HS-5 (cell line): ENCODE measurements around the gene FBXO17.
"Not testable (repeated sequence)": the region's sequence is repeated elsewhere in the genome, so short reads cannot be mapped to it uniquely, and the experiment has no call there.

Experiments
- DNase-seq: peaks from one replicate; pipeline ENCODE4 v3.0.0-alpha.2; 2012; ENCODE audit warnings: low read depth

FBXO17 gene

GRCh38 chr19:38942471-38943181 lies 32.9 kb downstream of the FBXO17 start:
- no peak for DNase-seq

DNA sequence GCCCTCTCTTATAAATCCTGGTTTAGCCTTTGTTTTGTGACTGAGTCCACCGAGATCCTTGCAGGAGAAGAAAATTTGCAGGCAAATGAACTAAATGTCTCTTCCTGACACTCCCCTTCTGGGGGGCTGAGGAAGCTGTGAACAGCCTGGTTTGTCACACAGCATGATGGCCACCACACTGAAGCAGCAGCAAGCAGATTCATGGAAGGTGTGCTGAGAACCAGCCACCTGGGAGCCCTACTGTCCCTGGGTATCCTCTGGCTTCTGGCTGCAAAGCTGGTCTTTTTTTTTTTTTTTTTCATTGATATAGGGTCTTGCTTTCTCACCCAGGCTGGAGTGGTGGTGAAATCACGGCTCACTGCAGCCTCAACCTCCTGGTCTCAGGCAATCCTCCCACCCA lies 33.6 kb downstream of the FBXO17 start:
- no peak for DNase-seq

- not testable (repeated sequence) for DNase-seq
These were observed 34.1 kb downstream of the FBXO17 start for GRCh38 chr19:38941466-38941865.

DNA sequence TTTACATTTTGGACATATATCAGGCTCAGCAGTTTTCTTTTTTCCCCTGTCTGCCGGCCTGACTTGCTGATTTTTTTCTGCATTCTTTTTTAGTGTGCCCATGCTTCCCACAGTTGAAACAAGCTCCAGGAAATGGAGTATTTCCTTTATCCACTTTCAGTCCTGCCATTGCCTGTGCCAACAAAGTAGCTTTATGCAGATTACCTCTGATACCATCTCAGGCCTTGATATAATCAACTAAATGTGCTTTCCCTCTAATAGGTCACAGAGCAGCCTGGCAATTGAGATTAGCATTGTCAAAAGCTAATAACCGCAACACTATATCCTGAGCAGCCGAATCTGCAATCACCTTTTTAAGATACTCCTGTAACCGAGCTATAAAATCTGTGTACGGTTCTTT lies 35.6 kb downstream of the FBXO17 start:
- no peak for DNase-seq

DNA sequence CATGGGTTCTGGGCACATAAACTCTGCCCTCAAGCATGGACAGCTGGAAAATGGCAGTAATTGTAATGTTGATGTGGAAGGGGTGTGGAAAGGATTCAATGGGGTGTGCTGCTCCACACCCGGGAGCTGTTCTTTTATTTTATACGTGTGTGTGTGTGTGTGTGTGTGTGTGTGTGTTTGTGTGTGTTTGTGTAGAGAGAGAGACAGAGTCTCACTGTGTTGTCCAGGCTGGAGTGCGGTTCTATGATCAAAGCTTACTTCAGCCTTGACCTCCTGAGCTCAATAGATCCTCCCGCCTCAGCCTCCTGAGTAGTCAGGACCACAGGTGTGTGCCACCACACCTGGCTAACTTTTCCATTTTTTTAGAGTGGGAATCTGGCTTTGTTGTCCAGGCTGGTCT lies 42.0 kb downstream of the FBXO17 start:
- DNase-seq: no peak

- no peak for DNase-seq
These were observed 42.9 kb downstream of the FBXO17 start for GRCh38 chr19:38932425-38933179.

GRCh38 chr19:38931521-38931793 lies 44.1 kb downstream of the FBXO17 start:
- no peak for DNase-seq

GRCh38 chr19:38930776-38931520 lies 44.6 kb downstream of the FBXO17 start, which contains the start of gene MRPS12:
MRPS12 (plus strand) TSS chr19:38930944; CDS start chr19:38931295, 351 bp downstream.
- peak; percentile 97 for DNase-seq

GRCh38 chr19:38929929-38930775 lies 45.4 kb downstream of the FBXO17 start, which contains the start of gene SARS2:
SARS2 (minus strand) TSS chr19:38930763; CDS start chr19:38930736, 27 bp downstream.
- DNase-seq: peak; percentile 79

GRCh38 chr19:38928391-38929001 lies 47.0 kb downstream of the FBXO17 start:
- DNase-seq: no peak

DNA sequence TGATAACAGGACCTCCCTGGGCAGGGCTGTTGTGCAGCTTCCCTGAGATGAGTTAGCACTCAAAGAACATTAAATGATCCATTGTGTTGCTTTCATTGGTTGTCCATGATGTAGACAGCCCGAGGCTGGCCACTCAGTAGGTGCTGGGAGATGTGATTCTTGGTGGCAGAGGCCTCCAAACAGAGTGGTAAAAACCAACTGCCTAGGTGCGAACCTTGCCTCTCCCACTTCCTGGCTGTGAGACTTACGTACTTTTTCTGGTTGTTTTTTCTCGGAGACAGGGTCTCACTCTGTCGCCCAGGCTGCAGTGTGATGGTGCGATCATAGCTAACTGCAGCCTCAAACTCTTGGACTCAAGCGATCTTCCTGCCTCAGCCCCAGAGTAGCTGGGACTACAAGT lies 51.2 kb downstream of the FBXO17 start:
- DNase-seq: no peak

- no peak for DNase-seq
These were observed 53.1 kb downstream of the FBXO17 start for GRCh38 chr19:38922482-38922881.

DNA sequence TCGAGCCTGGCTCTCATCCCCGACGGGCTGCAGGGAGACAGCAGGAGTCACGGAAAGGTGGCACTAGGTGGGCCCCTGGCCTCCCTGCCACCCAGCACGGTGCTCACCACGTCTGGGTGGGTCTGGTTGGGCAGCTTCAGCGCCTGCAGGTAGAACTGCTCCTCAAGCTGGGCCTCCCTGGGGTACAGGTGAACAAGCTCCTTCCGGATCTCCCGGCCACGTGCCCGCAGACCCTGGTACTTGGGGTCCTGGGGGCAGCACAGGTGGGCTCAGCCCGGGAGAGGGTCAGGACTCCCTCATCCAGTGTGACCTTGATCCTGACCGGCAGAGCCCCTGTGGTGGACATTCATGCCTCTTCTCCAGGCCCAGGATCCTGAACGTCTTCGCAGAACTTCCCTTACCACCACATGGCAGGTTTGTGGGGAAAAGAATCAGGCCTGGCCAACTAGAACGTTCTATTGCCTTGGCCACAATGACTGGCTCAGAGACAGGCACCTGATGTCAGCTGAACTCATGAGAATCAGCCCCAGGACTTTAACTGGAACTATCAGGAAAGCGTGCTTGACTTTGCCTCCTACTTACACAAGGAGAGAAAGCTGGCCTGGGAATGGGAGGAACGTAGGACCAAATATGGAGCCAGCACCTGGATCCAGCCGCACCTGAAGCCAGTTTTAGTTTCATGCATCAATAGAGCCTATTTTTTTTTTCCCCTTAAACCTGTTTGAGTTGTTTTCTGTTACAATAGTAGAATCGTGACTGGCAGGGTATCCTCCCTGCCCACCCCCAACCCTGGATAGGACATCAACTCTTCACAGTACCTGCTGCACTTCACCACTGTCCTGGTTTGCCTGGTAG lies 53.9 kb downstream of the FBXO17 start:
- no peak for DNase-seq

DNA sequence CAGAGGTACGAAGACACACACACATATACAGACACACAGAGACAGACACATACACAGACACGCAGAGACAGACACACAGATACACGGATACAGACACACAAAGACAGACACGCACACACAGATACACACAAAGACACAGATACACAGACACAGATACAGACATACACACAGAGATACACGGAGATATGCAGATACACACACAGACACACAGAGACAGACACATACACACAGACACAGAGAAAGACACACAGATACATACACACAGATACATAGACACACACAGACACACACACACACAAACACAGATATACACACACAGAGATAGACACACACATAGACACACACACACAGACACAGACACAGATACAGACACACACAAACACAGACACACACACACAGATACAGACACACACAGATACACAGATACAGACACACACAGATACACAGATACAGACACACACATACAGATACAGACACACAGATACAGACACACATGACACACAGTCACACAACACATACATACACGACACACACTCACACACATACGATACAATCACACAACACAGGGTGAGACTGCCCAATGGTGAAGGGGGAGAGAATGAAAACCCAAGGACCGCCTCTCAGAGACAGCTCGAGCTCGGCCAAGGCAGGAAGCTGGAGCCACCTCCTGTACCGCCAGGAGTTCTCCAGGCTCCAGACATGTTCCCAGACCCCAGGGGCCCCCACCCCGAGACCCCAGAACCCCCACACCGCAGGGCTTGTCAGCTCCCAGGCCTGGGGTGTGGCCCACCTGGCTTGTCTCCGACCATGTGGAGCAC lies 54.7 kb downstream of the FBXO17 start:
- no peak for DNase-seq

DNA sequence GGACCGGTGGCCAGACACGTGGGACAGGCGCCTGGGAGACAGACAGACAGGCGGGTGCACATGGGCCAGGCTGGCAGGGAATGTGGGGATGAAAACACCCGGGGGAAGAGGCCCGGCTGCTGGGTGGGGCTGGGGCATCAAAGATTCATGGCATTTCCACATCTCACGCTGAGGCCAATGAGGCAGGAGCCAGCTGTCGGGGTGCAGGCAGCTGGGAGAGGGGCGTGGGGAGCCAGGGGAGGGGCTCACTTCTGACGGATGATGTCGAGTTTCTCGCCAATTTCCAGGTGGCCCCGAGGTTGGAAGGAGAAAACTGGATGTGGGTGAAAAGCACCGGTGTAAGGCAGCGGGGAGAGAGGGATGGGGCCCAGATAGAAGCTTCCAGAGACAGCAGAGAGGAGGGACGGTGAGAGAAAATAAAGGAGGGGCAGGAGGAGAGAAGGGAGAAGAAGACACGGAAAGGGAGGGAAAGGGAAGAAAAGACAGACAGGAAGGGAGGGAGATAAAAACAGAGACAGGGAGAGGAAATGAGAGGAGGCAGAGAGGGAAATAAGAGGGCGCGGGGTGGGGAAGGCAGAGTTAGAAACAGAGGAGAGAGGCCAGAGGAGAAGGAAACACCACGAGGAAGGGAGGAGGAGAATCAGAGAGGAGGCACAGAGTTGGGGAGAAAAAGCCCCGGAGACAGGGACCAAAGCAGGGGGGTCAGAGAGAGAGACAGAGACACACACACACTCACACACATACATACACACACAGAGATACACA lies 55.5 kb downstream of the FBXO17 start:
- DNase-seq: no peak

DNA sequence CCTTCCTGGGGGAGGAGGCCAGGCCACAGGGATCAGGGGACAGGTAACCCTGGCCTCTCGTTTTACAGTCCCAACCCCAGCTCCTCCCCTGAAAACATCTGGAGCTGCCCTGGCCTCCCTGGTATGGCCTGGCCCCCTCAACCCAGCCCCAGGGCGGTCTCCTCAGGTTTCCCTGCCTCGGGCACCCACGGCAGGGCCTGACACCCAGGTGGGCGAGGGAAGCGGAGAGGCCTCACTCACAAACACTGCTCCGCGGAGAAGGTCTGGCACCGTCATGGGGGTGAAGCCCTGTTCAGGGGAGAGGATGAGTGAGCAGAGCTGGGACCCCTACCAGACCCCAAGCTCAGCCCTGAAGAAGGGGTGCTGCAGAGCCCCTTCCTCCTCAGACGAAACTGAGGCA lies 57.0 kb downstream of the FBXO17 start:
- DNase-seq: no peak

GRCh38 chr19:38917921-38918491 lies 57.5 kb downstream of the FBXO17 start:
- no peak for DNase-seq

DNA sequence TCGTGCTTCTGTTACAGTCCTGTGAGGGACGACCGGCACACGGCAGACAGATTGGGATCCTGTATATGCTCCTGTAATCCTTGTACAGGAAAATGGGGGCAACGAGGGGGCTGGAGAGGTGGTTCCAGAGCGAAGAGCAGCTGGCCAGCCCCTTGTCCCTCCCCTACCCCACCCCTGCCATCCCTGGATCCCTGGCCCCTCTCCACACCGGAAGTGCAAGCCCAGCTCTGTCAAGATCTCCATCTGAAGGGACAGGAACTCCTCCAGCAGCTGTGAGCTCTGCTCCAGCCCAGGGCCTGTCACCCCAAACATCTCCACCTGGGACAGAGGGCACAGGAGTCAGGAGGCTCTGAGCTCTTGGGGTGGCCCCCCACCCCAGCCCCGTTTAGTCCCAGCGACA lies 58.0 kb downstream of the FBXO17 start:
- DNase-seq: no peak
